Ovary (tissue), 3 donors: ENCODE results near the gene PCDH11Y.
"Not testable (repeated sequence)": the region's sequence is repeated elsewhere in the genome, so short reads cannot be mapped to it uniquely, and the experiment has no call there.

Experiments
- EP300 ChIP-seq: sonication (generic); formaldehyde crosslinking; IDR thresholded peaks from one replicate; pipeline ENCODE4 v1.6.1; 2017; ENCODE audit warnings: antibody characterized with exemption
- POLR2A ChIP-seq: fragments of 450-650 bp; IDR thresholded peaks from one replicate; pipeline ENCODE4 v1.6.1; 2017; ENCODE audit warnings: antibody characterized with exemption, mild to moderate bottlenecking, moderate library complexity
- TF ChIP-seq, protein P1 (sequence below), 3 donors: fragments of 450-650 bp in 2 of 3; fragments of 200-600 bp in 1 of 3; IDR thresholded peaks; one replicate each; pipeline versions ENCODE4 v1.5.1 to v1.8.0; 2016 to 2022; ENCODE audit warnings: antibody characterized with exemption in 3 of 3, mild to moderate bottlenecking in 1 of 3
- donor health status: DM: no; HTN: no; CAD: no.

DNA sequence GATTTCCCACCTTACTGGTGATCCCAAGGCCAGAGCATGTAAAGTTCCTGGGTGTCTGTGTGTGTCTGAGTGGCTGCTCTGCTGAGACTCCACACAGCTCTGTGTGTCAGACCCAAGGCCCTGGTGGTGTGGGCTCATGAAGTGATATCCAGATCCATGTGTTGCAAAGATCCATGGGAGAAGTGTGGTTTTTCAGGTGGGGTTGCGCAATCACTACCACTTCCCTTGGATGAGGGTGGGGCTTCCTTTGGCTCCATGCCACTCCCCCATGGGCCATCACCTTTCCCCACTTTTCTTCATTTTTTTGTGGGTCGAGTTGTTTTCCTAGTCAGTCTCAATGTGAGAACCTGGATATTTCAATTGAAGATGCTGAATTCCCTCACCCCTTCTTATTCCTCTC is 182.9 kb downstream of the PCDH11Y start:
- TF ChIP-seq POLR2A, EP300: not testable (repeated sequence)
- TF ChIP-seq, protein P1, sequence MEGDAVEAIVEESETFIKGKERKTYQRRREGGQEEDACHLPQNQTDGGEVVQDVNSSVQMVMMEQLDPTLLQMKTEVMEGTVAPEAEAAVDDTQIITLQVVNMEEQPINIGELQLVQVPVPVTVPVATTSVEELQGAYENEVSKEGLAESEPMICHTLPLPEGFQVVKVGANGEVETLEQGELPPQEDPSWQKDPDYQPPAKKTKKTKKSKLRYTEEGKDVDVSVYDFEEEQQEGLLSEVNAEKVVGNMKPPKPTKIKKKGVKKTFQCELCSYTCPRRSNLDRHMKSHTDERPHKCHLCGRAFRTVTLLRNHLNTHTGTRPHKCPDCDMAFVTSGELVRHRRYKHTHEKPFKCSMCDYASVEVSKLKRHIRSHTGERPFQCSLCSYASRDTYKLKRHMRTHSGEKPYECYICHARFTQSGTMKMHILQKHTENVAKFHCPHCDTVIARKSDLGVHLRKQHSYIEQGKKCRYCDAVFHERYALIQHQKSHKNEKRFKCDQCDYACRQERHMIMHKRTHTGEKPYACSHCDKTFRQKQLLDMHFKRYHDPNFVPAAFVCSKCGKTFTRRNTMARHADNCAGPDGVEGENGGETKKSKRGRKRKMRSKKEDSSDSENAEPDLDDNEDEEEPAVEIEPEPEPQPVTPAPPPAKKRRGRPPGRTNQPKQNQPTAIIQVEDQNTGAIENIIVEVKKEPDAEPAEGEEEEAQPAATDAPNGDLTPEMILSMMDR (IDR thresholded peaks at IDR 0.05) = not testable (repeated sequence)
